ENCODE measurements around the gene TBX1. TPM values are rescaled to one million over a fixed set of nuclear protein-coding genes. Genes with fewer than 3 reads are reported as not detected.

Gene TBX1
- total RNA-seq, 2 experiments from 2014 or later = not detected

DNA sequence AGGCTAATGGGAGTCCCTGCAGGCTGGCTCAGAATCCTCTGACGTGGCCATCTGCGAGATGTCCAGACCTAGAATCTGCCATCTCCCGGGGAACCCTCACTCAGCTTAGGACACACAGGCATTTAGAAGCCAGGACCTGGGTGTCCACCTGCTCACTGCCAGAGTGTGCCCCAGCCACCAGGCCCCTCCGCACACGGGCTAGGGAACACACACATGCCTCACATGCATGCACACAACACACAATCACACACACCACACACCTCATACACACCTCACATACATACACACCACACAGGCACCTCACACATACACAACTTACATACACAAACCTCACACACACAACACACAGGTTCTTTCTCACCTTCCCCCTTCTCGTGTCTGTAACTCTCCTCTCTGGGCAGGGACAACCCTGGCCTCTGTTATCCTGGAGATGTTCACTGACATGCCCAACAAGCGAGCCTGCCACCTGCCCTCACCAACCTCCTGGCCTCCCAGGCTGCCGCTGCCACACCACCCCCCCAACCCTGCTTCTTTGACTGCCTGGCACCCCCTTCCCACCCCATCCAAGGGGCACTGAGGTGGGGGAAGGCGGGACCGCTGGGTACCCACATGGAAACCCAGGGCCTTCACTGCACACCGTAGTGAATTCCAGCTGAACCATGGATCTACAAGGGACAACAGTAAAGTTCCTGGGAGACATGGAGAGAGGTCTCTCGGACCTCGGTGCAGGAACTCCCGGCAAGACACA, 56.0 kb downstream of the TBX1 start:
- no peaks in the 10 kb centered on the region for H3K4me1 Mint-ChIP-seq
- no peaks in the 10 kb centered on the region for H3K27me3 Mint-ChIP-seq
- peaks cover 1% of the 10 kb centered on the region for H3K36me3 Mint-ChIP-seq (ENCODE audit: low read depth)
- intact Hi-C loops (cut with DNase I, micrococcal nuclease) = no loop called here
- no peak overlapping the region for H3K4me3 Mint-ChIP-seq
- DNase-seq (no peak), ATAC-seq (no peak)
- POLR2A ChIA-PET = no interaction called here
- H3K27ac Mint-ChIP-seq = no peak overlapping the region
- CTCF ChIA-PET = no interaction called here
- no peaks in the 10 kb centered on the region for H3K9me3 Mint-ChIP-seq (ENCODE audit: low read depth)

Other genes with a start within 250 kb of the TBX1 start
- gene CLDN5, start 236.4 kb upstream of the TBX1 start, total RNA-seq = not detected
- 1 to 10 TPM in 1 of 2 experiments, under 1 TPM in 1; 0.94 to 1.5 TPM for gene SEPTIN5, start 46.3 kb upstream of the TBX1 start, total RNA-seq
- gene GP1BB, start 37.2 kb upstream of the TBX1 start, total RNA-seq = not detected
- gene GNB1L, start 94.1 kb downstream of the TBX1 start, total RNA-seq = 10 to 100 TPM in 1 of 2 experiments, 1 to 10 TPM in 1; 7.6 to 12.4 TPM
- gene RTL10, start 94.1 kb downstream of the TBX1 start, total RNA-seq = 10 to 100 TPM; 14.9 to 15.6 TPM
- 10 to 100 TPM; 63.5 to 78.5 TPM for gene COMT, start 181.0 kb downstream of the TBX1 start, total RNA-seq
- 10 to 100 TPM; 24.1 to 25.3 TPM for gene TXNRD2, start 181.0 kb downstream of the TBX1 start, total RNA-seq

Data from activated CD4-positive, alpha-beta T cell treated with anti-CD3 and anti-CD28 coated beads for 36 hours (primary cell).